ENCODE data around the gene JMJD8.
A peak's percentile ranks its signal among the peaks of the same experiment; 100 is the strongest.

Gene JMJD8, protein sequence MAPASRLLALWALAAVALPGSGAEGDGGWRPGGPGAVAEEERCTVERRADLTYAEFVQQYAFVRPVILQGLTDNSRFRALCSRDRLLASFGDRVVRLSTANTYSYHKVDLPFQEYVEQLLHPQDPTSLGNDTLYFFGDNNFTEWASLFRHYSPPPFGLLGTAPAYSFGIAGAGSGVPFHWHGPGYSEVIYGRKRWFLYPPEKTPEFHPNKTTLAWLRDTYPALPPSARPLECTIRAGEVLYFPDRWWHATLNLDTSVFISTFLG

DNA sequence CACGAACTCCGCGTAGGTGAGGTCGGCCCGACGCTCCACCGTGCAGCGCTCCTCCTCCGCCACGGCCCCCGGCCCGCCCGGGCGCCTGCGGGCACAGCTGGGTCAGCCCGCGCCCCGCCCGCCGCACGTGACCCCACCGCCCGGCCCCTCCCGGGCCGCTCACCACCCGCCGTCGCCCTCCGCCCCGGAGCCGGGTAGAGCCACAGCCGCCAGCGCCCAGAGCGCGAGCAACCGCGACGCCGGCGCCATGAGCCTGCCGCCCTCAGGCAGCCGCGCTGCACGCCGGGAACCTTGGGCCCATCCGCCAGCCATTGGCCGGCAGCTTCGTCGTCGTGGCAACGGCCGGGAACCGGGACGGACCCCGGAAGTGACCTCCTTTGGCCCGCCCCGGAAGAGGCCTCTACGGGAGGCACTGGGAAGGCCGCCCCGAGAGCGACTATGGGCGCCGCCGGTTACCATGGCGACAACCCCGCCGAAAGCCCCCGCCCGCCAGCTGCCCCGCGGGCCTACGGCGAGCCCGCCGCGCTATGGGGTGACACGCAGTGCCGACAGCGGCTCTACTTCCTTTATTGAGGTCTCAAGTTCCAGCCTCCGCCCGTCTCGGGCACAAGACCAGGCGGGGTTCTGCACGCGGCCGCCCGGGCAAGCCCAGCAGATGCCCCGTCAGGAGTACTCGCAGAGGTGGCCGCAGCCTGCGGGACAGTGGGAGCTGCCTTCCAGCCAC, at the start of gene JMJD8:
JMJD8 (minus strand) TSS at position 264 of the 724 bp plus-strand sequence; CDS start at position 249, 15 bp downstream.
- DNase-seq, result peak; percentile 92 to 99 (median 98)
- intact Hi-C loops (cut with DNase I), result no loop called here

DNA sequence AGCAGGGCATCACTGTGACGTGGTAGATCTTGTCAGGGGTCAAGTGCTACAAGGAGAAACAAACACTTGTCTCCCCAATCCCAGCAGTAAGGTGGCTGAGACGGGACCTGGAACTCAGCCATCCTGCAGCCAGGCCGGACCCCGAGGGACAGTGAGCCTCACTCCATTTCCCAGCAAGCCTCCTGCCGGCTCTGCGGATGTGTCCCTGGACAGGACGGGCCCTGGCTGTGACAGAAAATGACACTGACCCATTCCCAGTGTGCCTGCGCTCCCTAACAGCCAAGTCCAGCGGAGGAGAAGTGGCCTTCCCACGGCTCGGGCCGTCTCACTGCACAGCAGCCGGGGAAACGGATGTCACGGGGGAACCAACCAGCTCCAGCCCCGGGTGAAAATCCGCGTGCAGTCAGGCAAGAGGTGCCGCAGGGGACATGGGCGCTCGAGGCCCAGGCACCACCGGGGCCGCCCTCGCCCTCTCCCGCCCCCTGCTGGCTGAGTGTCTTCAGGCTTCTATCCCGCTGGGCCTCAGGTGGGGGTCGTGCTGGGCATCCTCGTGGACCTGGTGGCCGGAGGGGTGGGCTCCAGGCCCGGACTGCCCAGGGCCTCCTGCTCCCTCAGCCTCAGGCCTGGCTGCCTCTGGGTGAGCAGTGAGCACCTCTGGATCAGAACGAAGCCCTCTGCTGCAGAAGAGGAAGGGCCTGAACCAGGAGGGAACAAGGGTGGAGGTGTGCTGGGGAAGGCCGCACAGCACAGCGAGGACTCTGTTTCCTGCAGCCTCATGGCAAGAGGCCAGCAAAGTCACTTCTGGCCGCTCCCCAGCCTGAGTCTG, 49.5 kb upstream of the JMJD8 start:
- DNase-seq, result peak in 8 of 42 donors; percentile 9 to 55 (median 28)
- intact Hi-C loops (cut with DNase I), result no loop called here

DNA sequence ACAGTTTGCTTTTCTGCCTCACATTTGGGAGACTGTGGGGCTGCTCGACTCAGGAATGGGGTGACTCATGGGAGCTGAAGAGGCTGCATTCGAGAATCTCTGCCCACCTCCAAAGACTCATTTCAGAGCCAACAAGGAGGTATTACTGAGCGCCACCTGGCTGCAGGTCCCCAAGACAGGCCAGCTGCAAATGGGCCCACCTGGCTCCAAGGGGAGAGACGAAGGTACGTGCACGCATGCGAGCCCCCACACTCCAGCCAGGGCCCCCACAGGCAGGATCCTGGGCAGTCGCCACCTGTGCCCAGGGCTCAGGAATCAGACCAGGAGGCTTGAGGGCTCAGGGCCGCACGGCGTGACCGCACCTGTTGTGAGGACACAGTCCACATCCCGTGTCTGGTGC, 48.8 kb upstream of the JMJD8 start:
- DNase-seq, result peak in 30 of 42 donors; percentile 33 to 90 (median 70)
- intact Hi-C loops (cut with DNase I), result no loop called here

DNA sequence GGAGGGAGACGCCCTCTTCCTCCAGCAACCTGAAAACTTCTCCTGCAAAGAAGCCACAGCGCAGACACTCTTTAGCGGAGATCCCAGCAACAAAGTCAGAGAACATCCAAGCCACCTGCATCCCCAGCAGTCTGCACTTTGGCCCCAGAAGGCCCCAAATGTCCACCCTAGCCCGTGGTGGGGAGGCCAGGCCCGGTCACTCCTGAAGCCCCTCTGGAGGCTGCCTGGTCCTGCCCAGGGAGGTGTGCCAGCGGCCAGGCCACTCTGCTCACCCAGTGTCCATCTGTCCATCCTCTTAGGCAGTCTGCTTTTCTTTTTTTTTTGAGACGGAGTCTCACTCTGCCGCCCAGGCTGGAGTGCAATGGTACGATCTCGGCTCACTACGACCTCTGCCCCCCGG, 48.2 kb upstream of the JMJD8 start:
- DNase-seq, result no peak
- intact Hi-C loops (cut with DNase I), result no loop called here

DNA sequence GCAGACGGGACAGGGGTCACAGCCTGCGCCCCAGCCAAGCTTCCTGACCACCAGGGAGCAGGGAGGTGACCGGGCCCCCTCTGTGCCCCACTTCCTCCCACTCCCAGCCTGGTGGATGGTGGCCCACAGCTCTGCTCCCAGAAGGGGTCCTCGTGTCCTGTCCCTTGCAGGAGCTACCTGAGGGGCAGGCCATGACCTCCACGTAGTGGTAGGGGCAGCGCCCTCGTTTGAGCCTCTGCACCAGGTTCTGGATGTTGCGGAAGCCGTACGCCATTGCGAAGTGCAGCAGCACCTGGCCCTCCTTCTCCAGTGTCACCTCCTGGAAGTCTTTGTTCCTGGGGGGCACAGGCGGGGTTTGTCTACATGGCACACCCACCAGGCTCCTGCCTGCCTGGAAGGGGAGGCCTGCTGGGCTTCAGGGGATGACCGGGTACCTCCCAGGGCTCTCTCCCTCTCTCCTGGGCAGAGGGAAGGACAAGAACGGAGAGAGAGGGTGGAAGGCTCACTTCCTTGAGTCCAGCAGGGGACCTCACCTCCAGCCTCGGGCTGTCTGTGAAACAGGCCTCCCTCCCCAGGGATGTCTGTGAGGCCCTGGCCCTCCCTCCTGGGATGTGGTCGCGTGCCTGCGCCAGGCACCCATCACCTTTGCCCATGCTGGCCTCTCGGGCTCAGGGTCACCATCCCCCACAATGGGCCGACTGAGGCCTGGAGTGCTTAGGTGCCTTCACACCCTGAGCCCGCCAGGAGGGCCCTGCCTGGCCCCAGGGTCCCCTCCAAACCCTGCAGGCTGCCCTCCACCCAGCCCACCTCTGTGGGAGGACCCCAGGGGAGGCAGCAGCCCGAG, 46.8 kb upstream of the JMJD8 start:
- intact Hi-C loops (cut with DNase I), result no loop called here
- peak in 2 of 42 donors; percentile 2 to 7 for DNase-seq

DNA sequence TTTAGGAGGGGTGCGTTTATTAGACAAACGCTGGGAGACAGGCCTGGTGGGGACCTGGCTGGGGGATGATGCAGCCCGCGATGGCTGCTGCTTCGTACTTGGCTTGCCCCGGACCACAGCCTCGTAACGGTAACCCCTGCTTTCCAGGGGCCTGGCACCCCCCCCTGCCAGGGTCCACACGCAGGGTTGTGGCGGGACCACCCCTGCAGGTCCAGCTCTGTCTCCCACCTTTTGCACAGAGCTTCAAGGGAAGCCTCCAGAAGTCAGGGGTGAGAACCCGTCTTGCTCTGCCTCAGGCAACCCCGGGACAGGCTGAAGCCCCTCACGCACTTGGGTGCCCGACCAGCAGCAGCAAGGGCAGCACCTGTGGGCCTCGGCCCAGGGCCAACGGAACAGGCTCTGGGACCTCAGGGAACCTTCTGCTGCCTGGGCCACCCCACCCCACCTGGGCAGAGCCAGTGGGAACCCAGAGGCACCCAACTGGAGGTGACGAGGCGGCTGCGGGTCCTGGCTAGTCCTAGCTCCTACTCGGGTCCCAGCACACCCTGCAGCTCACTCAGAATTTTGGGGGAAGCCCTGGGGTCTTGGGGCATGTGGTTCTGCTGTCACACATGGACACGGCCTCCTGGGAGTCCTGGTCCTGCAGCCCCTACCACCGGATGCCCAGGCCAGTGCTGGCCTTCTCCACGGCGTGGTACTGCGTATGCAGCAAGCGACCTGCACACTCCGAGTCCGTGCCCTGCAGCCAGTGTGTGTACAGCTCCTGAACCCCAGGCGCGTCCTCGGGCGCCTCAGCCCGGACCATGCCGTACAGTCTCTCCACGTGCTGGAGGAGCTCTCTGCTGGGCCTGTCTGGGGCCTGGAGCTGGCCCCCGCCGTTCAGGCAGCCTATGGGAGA, 45.9 kb upstream of the JMJD8 start:
- intact Hi-C loops (cut with DNase I), result no loop called here
- peak in 4 of 42 donors; percentile 2 to 12 (median 8) for DNase-seq

DNA sequence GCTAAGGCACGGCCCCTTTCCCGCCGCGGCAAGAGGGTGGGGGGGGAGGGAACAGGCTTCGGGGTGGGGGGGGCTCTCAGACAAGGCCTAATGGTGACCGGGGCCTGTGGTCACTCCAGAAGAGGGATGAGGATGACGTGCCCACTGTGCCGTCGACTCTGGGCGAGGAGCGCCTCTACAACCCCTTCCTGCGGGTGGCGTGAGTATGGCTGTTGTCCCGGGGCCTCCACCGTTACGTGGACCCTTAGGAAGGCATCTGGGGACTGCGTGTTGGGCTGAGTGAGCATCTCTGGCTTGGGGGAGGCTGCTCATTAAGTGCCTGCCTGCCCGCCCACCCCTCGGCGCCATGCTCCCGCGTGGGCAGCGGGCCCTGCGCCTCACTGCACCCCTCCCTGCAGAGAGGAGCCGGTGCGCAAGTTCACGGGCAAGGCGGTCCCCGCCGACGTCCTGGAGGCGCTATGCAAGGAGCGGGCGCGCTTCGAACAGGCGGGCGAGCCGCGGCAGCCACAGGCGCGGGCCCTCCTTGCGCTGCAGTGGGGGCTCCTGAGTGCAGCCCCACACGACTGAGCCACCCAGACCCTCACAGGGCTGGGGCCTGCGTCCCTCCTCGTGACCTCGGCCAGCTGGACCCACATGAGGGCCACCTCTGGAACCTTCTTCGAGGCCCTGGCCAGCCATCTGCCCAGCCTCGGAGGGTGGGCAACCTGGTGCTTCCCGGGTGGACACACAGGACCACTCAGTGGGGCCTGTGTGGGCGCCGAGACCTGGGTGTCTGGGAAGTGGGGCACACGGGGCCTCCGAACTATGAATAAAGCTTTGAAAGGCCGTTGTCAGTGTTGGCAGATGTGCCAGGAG, 45.0 kb upstream of the JMJD8 start:
- intact Hi-C loops (cut with DNase I), result no loop called here

DNA sequence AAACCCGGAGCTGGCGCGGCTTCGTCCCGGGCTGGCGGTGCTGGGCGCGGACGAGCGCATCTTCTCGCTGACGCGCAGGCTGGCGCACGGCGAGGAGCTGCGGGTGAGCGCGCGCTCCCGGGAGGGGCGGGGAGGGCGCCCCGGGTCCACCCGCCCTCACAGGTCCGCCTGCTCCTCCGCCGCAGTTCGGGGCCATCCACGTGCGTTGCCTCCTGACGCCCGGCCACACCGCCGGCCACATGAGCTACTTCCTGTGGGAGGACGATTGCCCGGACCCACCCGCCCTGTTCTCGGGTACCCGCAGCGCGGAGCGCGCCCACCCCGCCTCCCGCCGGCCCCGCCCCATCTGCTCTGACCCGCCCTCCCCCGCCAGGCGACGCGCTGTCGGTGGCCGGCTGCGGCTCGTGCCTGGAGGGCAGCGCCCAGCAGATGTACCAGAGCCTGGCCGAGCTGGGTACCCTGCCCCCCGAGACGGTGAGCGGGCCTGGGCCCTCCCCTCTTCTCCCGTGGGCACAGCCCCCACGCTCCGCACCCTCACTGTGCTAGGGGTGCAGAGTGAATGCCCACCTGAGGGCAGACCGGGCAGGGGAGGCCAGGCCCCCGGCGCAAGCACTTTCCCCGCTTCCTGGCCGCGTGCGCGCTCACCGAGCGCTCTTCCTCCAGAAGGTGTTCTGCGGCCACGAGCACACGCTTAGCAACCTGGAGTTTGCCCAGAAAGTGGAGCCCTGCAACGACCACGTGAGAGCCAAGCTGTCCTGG, 44.2 kb upstream of the JMJD8 start:
- peak in 36 of 42 donors; percentile 48 to 84 (median 72) for DNase-seq
- intact Hi-C loops (cut with DNase I), result no loop called here

More for the DNA sequence above, 45.0 kb upstream of the JMJD8 start:
- DNase-seq, result peak in 41 of 42 donors; percentile 55 to 94 (median 81)

DNA sequence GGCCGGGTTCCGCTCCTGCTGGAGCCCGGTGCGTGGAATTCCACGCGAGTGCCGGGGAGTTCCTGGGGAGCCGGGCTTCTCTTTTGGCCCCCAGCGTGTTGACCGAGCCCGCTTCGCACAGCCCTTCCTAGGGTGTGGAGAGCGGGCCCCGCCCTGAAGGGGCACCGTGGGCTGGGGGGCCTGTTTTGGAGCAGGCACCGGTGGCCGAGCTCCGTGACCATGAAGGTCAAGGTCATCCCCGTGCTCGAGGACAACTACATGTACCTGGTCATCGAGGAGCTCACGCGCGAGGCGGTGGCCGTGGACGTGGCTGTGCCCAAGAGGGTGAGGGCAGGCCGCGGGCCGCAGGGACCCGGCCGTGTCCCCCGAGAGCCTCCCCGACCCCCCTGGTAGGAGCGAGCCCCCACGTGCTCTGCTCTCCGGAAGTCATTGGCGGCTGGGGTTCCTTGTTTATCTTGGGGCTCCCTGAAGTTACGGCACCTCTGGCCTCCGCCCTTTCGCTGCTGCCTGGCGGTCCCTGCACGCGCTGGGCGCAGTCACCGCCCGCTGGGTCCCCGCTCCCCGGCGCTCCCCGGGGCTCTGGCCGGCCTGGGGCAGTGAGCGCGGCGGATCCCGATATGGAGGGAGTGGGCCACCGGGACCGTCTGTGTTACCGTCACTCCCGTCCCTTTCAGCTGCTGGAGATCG, 43.3 kb upstream of the JMJD8 start:
- DNase-seq, result peak in 2 of 42 donors; percentile 15 to 18
- intact Hi-C loops (cut with DNase I), result no loop called here

DNA sequence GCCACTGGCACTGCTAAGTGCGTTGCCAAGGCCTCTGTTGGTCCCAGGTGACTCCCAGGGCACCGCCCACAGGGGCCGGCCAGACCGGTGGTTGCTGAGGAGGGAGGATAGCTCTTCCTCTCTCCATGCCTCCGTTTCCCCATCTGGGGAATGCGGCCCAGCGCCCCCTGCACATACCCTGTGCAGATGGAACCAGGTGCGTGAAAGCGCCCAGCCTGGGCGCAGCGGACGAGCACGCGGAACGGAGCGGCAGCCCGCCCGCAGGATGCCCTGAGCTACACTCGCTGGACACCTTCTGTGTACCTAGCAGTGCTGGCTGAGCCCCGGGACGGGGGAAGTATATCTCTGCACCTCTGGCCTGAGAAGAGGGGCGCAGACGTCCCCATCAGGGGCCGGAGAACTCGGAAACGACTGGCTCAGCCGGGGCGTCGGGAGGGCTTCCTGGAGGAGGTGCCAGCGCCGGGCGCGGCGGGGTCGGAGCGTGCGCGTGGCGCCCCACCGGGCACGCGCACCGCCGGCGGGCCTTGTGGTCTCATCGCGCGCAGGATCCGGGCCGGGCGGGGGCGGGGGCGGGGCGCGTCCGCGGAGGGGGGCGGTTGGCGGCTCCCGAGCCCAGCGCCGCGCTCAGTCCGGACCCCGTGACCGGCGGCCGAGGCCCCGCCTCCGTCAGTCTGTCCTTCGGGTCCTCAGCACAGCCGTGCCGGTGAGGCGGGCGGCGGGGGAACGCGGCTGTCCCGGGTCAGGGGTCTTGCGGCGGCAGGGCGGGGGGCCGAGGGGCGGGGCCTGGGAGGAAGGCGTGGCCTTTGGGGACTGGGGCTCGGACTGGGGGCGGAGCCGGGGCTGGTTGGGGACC, 42.5 kb upstream of the JMJD8 start, which contains the start of the genes CCDC78 and HAGHL:
CCDC78 (minus strand) TSS at position 6 of the 853 bp plus-strand sequence. CDS start 76 bp downstream, outside the sequence.
HAGHL (plus strand) TSS at position 669 of the 853 bp plus-strand sequence. CDS start 404 bp downstream, outside the sequence.
- DNase-seq, result peak in 30 of 42 donors; percentile 50 to 87 (median 70)
- intact Hi-C loops (cut with DNase I), result no loop called here

DNA sequence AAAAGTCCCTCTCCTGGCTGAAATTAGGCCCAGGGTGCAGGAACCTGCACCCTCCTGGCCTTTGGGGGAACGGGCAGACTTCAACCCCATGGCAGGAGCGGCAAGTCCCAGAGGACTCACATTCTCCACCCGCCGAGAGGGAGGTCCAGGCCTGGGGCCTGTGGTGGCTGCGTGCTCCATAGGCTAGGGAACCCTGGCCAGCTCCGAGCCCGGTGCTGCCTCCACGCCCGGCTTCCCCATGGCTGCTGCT, 42.0 kb upstream of the JMJD8 start:
- intact Hi-C loops (cut with DNase I), result no loop called here
- no peak for DNase-seq

DNA sequence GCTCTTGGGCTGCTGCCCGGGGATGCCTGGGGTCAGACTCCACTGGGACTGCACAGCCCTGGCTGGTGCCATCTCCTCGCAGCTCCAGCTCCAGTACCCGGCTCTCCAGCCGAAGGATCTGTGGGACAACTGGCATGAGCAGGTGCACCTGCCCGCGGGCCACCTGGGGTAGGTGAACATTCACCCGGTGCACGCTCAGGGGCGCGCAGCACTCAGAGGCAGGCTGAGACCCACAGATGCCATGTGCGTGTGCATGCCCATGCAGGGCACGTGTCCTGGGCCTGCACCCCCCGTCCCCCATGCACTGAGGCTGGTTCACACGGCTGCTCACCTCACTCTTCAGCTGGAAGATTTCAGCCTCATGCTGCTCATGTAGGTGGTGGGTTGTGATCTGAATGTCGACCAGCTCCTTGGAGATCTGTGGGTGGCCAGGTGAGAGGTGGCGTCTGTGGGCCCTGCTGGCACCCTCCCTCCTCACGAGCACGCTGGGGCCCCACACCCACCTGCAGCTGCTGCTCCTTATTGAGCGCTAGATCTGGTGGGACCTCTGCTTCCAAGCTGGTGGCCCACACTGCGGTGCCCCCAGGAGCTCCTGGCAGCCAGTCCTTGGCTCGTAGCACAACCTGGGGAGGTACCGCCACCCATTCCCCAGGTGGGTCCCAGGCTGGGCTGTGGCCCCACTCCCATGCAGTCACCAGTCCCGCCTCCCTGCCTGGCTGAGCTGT, 41.5 kb upstream of the JMJD8 start:
- intact Hi-C loops (cut with DNase I), result no loop called here
- peak in 8 of 42 donors; percentile 6 to 75 (median 50) for DNase-seq

DNA sequence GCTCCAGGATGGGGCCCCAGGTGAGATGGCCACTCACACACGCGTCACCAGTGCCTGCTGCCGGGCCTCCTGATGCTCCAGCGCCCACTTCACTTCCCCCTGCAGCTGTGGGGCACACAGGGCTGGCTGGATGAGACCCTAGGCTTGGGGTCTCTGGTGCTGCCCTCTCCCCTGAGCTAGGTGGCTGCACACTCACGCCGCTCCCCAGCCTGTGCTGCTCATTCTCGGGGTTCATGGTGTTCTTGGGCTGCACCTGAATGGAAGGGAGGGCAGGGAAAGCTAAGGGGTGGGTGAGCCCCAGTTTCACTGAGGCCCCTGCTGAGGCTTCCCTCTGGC, 40.9 kb upstream of the JMJD8 start:
- intact Hi-C loops (cut with DNase I), result no loop called here

More for the DNA sequence above, 40.9 kb upstream of the JMJD8 start:
- DNase-seq, result peak in 5 of 42 donors; percentile 1 to 34 (median 9)

All from head of caudate nucleus (tissue), 42 donors.